GM19467 (cell line): ENCODE results near the gene APOBEC3F.
"Not testable (repeated sequence)": the region's sequence is repeated elsewhere in the genome, so short reads cannot be mapped to it uniquely, and the experiment has no call there.

Experiments
- ATAC-seq: cut with Tn5 transposase; IDR thresholded peaks from one replicate; pipeline ENCODE4 v1.9.1; 2021; ENCODE audit warnings: mild to moderate bottlenecking, moderate library complexity; ENCODE audit not compliant: unreplicated experiment

The APOBEC3F gene

GRCh38 chr22:39026509-39027150 is 14.0 kb upstream of the APOBEC3F start:
- no peak for ATAC-seq

GRCh38 chr22:39027717-39028116 is 12.9 kb upstream of the APOBEC3F start:
- no peak for ATAC-seq

GRCh38 chr22:39028281-39028680 is 12.4 kb upstream of the APOBEC3F start:
- no peak for ATAC-seq

GRCh38 chr22:39029227-39029626 is 11.4 kb upstream of the APOBEC3F start:
- no peak for ATAC-seq

GRCh38 chr22:39030705-39031104 is 10.0 kb upstream of the APOBEC3F start:
- no peak for ATAC-seq

- not testable (repeated sequence) for ATAC-seq
These were observed 9.0 kb upstream of the APOBEC3F start for GRCh38 chr22:39031434-39032295.

- not testable (repeated sequence) for ATAC-seq
These were observed 3.6 kb upstream of the APOBEC3F start for GRCh38 chr22:39037071-39037470.

- ATAC-seq = no peak
These were observed 1.1 kb upstream of the APOBEC3F start for GRCh38 chr22:39039306-39040126.

- not testable (repeated sequence) for ATAC-seq
These were observed 518 bp upstream of the APOBEC3F start for GRCh38 chr22:39040155-39040537.

- ATAC-seq = no peak
These were observed 1.2 kb downstream of the APOBEC3F start for GRCh38 chr22:39041908-39042307.

GRCh38 chr22:39043063-39043462 is 2.4 kb downstream of the APOBEC3F start:
- not testable (repeated sequence) for ATAC-seq

- ATAC-seq = not testable (repeated sequence)
These were observed 4.5 kb downstream of the APOBEC3F start for GRCh38 chr22:39045136-39045535.

GRCh38 chr22:39049486-39049885 is 8.8 kb downstream of the APOBEC3F start:
- ATAC-seq = not testable (repeated sequence)

GRCh38 chr22:39051844-39052495 is 11.3 kb downstream of the APOBEC3F start:
- ATAC-seq = not testable (repeated sequence)

GRCh38 chr22:39055658-39056057 is 15.0 kb downstream of the APOBEC3F start:
- ATAC-seq = no peak

GRCh38 chr22:39061290-39061689 is 20.6 kb downstream of the APOBEC3F start:
- not testable (repeated sequence) for ATAC-seq

GRCh38 chr22:39061951-39062350 is 21.3 kb downstream of the APOBEC3F start:
- ATAC-seq = not testable (repeated sequence)

GRCh38 chr22:39063904-39064303 is 23.2 kb downstream of the APOBEC3F start:
- ATAC-seq = not testable (repeated sequence)

GRCh38 chr22:39066442-39067276 is 26.0 kb downstream of the APOBEC3F start:
- not testable (repeated sequence) for ATAC-seq
